ENCODE data around the gene PAFAH1B1.
"Not testable (repeated sequence)": the region's sequence is repeated elsewhere in the genome, so short reads cannot be mapped to it uniquely, and the experiment has no call there.

The PAFAH1B1 gene

DNA sequence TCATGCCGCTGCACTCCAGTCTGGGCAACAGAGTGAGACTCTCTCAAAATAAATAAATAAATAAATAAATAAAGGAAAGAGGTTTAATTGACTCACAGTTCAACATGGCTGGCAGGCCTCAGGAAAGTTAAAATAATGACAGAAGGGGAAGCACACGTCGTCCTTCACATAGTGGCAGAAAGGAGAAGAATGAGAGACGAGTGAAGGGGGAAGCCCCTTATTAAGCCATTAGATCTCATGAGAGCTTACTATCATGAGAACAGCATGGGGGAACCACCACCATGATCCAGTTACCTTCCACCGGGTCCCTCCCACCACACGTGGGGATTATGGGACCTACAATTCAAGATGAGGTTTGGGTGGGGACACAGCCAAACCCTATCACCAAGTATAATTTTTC, 54.5 kb downstream of the PAFAH1B1 start:
- H2BK12ac ChIP-seq (ENCODE audit: low read length in 2 of 2) = no peak overlapping the region
- H3K4me1 ChIP-seq (ENCODE audit: control insufficient read depth, insufficient read depth, low read depth, low read length) = peaks cover 4% of the 10 kb centered on the region
- H3K27ac ChIP-seq (ENCODE audit: low read length, poor library complexity, severe bottlenecking) = no peak overlapping the region
- H3K14ac ChIP-seq (ENCODE audit: low read length in 2 of 2) = no peak overlapping the region
- H2BK120ac ChIP-seq (ENCODE audit: low read depth, low read length) = no peak overlapping the region
- H3K18ac ChIP-seq (ENCODE audit: low read depth in 1 of 2, low read length in 2 of 2) = no peak overlapping the region
- H2BK15ac ChIP-seq (ENCODE audit: low read depth, poor library complexity, severe bottlenecking) = no peak overlapping the region
- H2AK5ac ChIP-seq (ENCODE audit: low read length, severe bottlenecking) = no peak overlapping the region
- no peak overlapping the region for H3K4me2 ChIP-seq (ENCODE audit: low read length, poor library complexity, severe bottlenecking)
- no peak overlapping the region for H2AFZ ChIP-seq (ENCODE audit: low read depth, low read length)
- no peak overlapping the region for H3K4ac ChIP-seq (ENCODE audit: low read depth in 1 of 2, low read length in 2 of 2)
- WGBS = 97% methylated on average over 5 of the region's 6 CpGs
- no peak overlapping the region for H3K9ac ChIP-seq (ENCODE audit: low read length)
- no peak overlapping the region for H2BK5ac ChIP-seq (ENCODE audit: low read depth, low read length, poor library complexity, severe bottlenecking)
- peaks cover 7% of the 10 kb centered on the region for H3K79me1 ChIP-seq (replicated peaks; ENCODE audit: low read length, poor library complexity, severe bottlenecking)
- H3K23ac ChIP-seq (ENCODE audit: low read length in 2 of 2) = no peak overlapping the region
- H3K4me3 ChIP-seq (ENCODE audit: insufficient read depth in 1 of 2, low read depth in 1 of 2, low read length in 2 of 2) = no peak overlapping the region
- H3K36me3 ChIP-seq (ENCODE audit: control insufficient read depth in 1 of 2, insufficient read depth in 2 of 2, low read depth in 1 of 2, low read length in 2 of 2) = peaks cover 27 to 33% of the 10 kb centered on the region in 2 experiments
- no peak overlapping the region for H4K8ac ChIP-seq (ENCODE audit: low read length)
- no peaks in the 10 kb centered on the region for H3K27me3 ChIP-seq (ENCODE audit: control insufficient read depth in 1 of 2, insufficient read depth in 1 of 2, low read length in 2 of 2)
- no peak for DNase-seq
- H3K9me3 ChIP-seq (ENCODE audit: control insufficient read depth, low read length) = no peaks in the 10 kb centered on the region
- no peak overlapping the region for H4K91ac ChIP-seq (ENCODE audit: low read length)

DNA sequence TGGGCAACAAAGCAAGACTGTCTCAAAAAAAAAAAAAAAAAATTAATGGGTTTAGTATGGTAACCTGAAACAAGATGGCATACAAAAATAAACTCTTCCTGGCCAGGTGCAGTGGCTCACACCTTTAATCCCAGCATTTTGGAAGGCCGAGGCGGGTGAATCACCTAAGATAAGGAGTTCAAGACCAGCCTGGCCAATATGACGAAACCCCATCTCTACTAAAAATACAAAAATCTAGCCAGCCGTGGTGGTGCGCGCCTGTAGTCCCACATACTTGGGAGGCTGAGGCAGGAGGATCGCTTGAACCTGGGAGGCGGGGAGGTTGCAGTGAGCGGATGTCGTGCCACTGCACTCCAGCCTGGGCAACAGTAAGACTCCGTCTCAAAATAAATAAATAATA, 55.7 kb downstream of the PAFAH1B1 start:
- H3K14ac ChIP-seq (ENCODE audit: low read length in 2 of 2) = no peak overlapping the region
- no peak overlapping the region for H2AFZ ChIP-seq (ENCODE audit: low read depth, low read length)
- no peak for DNase-seq
- peaks cover 17 to 33% of the 10 kb centered on the region in 2 experiments for H3K36me3 ChIP-seq (ENCODE audit: control insufficient read depth in 1 of 2, insufficient read depth in 2 of 2, low read depth in 1 of 2, low read length in 2 of 2)
- no peaks in the 10 kb centered on the region for H3K9me3 ChIP-seq (ENCODE audit: control insufficient read depth, low read length)
- no peak overlapping the region for H2BK15ac ChIP-seq (ENCODE audit: low read depth, poor library complexity, severe bottlenecking)
- no peak overlapping the region for H2BK5ac ChIP-seq (ENCODE audit: low read depth, low read length, poor library complexity, severe bottlenecking)
- no peak overlapping the region for H2BK12ac ChIP-seq (ENCODE audit: low read length in 2 of 2)
- no peak overlapping the region for H3K23ac ChIP-seq (ENCODE audit: low read length in 2 of 2)
- no peak overlapping the region for H3K4ac ChIP-seq (ENCODE audit: low read depth in 1 of 2, low read length in 2 of 2)
- peaks cover 7% of the 10 kb centered on the region for H3K79me1 ChIP-seq (replicated peaks; ENCODE audit: low read length, poor library complexity, severe bottlenecking)
- no peaks in the 10 kb centered on the region for H3K4me1 ChIP-seq (ENCODE audit: control insufficient read depth, insufficient read depth, low read depth, low read length)
- 98% methylated on average over 9 of the region's 11 CpGs for WGBS
- H2AK5ac ChIP-seq (ENCODE audit: low read length, severe bottlenecking) = no peak overlapping the region
- no peak overlapping the region for H3K9ac ChIP-seq (ENCODE audit: low read length)
- H2BK120ac ChIP-seq (ENCODE audit: low read depth, low read length) = no peak overlapping the region
- no peak overlapping the region for H3K4me2 ChIP-seq (ENCODE audit: low read length, poor library complexity, severe bottlenecking)
- no peak overlapping the region for H4K8ac ChIP-seq (ENCODE audit: low read length)
- H3K27ac ChIP-seq (ENCODE audit: low read length, poor library complexity, severe bottlenecking) = no peak overlapping the region
- no peak overlapping the region for H3K18ac ChIP-seq (ENCODE audit: low read depth in 1 of 2, low read length in 2 of 2)
- no peak overlapping the region for H3K4me3 ChIP-seq (ENCODE audit: insufficient read depth in 1 of 2, low read depth in 1 of 2, low read length in 2 of 2)
- H3K27me3 ChIP-seq (ENCODE audit: control insufficient read depth in 1 of 2, insufficient read depth in 1 of 2, low read length in 2 of 2) = no peaks in the 10 kb centered on the region
- H4K91ac ChIP-seq (ENCODE audit: low read length) = no peak overlapping the region

DNA sequence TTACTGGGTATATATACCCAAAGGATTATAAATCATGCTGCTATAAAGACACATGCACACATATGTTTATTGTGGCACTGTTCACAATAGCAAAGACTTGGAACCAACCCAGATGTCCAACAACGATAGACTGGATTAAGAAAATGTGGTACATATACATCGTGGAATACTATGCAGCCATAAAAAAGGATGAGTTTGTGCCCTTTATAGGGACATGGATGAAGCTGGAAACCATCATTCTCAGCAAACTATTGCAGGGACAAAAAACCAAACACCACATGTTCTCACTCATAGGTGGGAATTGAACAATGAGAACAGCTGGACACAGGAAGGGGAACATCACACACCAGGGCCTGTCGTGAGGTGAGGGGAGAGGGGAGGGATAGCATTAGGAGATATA, 59.5 kb downstream of the PAFAH1B1 start:
- not testable (repeated sequence) for H2BK5ac ChIP-seq (ENCODE audit: low read depth, low read length, poor library complexity, severe bottlenecking); H3K9ac ChIP-seq (ENCODE audit: low read length); H2BK120ac ChIP-seq (ENCODE audit: low read depth, low read length); H3K4me3 ChIP-seq (ENCODE audit: insufficient read depth in 1 of 2, low read depth in 1 of 2, low read length in 2 of 2); H3K4ac ChIP-seq (ENCODE audit: low read depth in 1 of 2, low read length in 2 of 2); H3K4me2 ChIP-seq (ENCODE audit: low read length, poor library complexity, severe bottlenecking); H4K91ac ChIP-seq (ENCODE audit: low read length); H3K23ac ChIP-seq (ENCODE audit: low read length in 2 of 2); DNase-seq; H2BK12ac ChIP-seq (ENCODE audit: low read length in 2 of 2); H3K4me1 ChIP-seq (ENCODE audit: control insufficient read depth, insufficient read depth, low read depth, low read length); H3K9me3 ChIP-seq (ENCODE audit: control insufficient read depth, low read length); H3K79me1 ChIP-seq (replicated peaks; ENCODE audit: low read length, poor library complexity, severe bottlenecking); H3K27me3 ChIP-seq (ENCODE audit: control insufficient read depth in 1 of 2, insufficient read depth in 1 of 2, low read length in 2 of 2); H3K14ac ChIP-seq (ENCODE audit: low read length in 2 of 2); H2BK15ac ChIP-seq (ENCODE audit: low read depth, poor library complexity, severe bottlenecking); H4K8ac ChIP-seq (ENCODE audit: low read length); H3K18ac ChIP-seq (ENCODE audit: low read depth in 1 of 2, low read length in 2 of 2); H2AK5ac ChIP-seq (ENCODE audit: low read length, severe bottlenecking); H2AFZ ChIP-seq (ENCODE audit: low read depth, low read length); H3K27ac ChIP-seq (ENCODE audit: low read length, poor library complexity, severe bottlenecking)
- H3K36me3 ChIP-seq (ENCODE audit: control insufficient read depth in 1 of 2, insufficient read depth in 2 of 2, low read depth in 1 of 2, low read length in 2 of 2) = peaks cover 12 to 25% of the 10 kb centered on the region in 2 experiments
- 100% methylated on average over 2 of the region's 3 CpGs for WGBS

DNA sequence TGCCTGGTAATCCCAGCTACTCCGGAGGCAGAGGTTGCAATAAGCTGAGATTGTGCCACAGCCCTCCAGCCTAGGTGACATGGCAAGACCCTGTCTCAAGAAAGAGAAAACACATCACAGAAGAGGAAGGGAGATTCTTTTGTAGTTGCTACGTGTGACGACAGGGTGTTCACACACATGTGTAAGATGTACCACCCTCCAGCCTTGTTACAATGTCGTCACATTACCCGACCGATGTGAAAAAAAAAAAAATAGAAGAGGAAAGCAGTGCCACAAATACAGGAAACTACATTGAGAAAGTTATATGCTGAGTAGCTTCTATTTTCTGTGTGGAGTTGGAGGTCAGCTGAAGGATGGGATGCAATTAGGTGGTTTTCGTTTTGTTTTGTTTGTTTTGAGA, 62.1 kb downstream of the PAFAH1B1 start:
- Histone ChIP-seq H2BK12ac (ENCODE audit: low read length in 2 of 2) (no peak overlapping the region), H3K36me3 (ENCODE audit: control insufficient read depth in 1 of 2, insufficient read depth in 2 of 2, low read depth in 1 of 2, low read length in 2 of 2) (peaks cover 7 to 16% of the 10 kb centered on the region in 2 experiments), H2AK5ac (ENCODE audit: low read length, severe bottlenecking) (no peak overlapping the region), H3K79me1 (replicated peaks; ENCODE audit: low read length, poor library complexity, severe bottlenecking) (no peaks in the 10 kb centered on the region), H3K9me3 (ENCODE audit: control insufficient read depth, low read length) (no peaks in the 10 kb centered on the region), H3K4me3 (ENCODE audit: insufficient read depth in 1 of 2, low read depth in 1 of 2, low read length in 2 of 2) (no peak overlapping the region), H3K4ac (ENCODE audit: low read depth in 1 of 2, low read length in 2 of 2) (no peak overlapping the region), H3K18ac (ENCODE audit: low read depth in 1 of 2, low read length in 2 of 2) (no peak overlapping the region), H3K27me3 (ENCODE audit: control insufficient read depth in 1 of 2, insufficient read depth in 1 of 2, low read length in 2 of 2) (no peaks in the 10 kb centered on the region), H3K4me2 (ENCODE audit: low read length, poor library complexity, severe bottlenecking) (no peak overlapping the region), H2AFZ (ENCODE audit: low read depth, low read length) (no peak overlapping the region), H3K27ac (ENCODE audit: low read length, poor library complexity, severe bottlenecking) (no peak overlapping the region), H4K91ac (ENCODE audit: low read length) (no peak overlapping the region), H4K8ac (ENCODE audit: low read length) (no peak overlapping the region), H2BK5ac (ENCODE audit: low read depth, low read length, poor library complexity, severe bottlenecking) (no peak overlapping the region), H3K23ac (ENCODE audit: low read length in 2 of 2) (no peak overlapping the region), H3K14ac (ENCODE audit: low read length in 2 of 2) (no peak overlapping the region), H3K4me1 (ENCODE audit: control insufficient read depth, insufficient read depth, low read depth, low read length) (peaks cover 5% of the 10 kb centered on the region), H2BK15ac (ENCODE audit: low read depth, poor library complexity, severe bottlenecking) (no peak overlapping the region), H3K9ac (ENCODE audit: low read length) (no peak overlapping the region), H2BK120ac (ENCODE audit: low read depth, low read length) (no peak overlapping the region)
- WGBS = 84% methylated on average over 7 of the region's 7 CpGs
- no peak for DNase-seq

All from mesenchymal stem cell (in vitro differentiated cells and primary cell).